Stomach (tissue), 4 donors: Measurements from ENCODE around the gene KLK13.

ENCODE experiments used
- EP300 ChIP-seq: sonication (generic); formaldehyde crosslinking; IDR thresholded peaks from one replicate; pipeline ENCODE4 v1.6.1; 2017; ENCODE audit warnings: antibody characterized with exemption
- POLR2A ChIP-seq, 4 donors: fragments of 450-650 bp; IDR thresholded peaks; one replicate each; pipeline ENCODE4 v1.6.1; 2016; ENCODE audit warnings: antibody characterized with exemption in 4 of 4, control low read depth in 2 of 4, mild to moderate bottlenecking in 1 of 4, moderate library complexity in 1 of 4
- POLR2AphosphoS5 ChIP-seq, 3 donors: sonication (generic); formaldehyde crosslinking; IDR thresholded peaks; one replicate each; pipeline ENCODE4 v1.6.1; 2016; ENCODE audit warnings: antibody characterized with exemption in 3 of 3
- TF ChIP-seq, protein P1 (sequence below), 7 experiments: fragments of 450-650 bp in 4 of 7; fragments of 200-600 bp in 3 of 7; sonication (generic) in 3 of 7; IDR thresholded peaks; one replicate each; pipeline ENCODE4 v1.5.1; 2016 to 2019; ENCODE audit warnings: antibody characterized with exemption in 7 of 7, control low read depth in 2 of 7, mild to moderate bottlenecking in 1 of 7

DNA sequence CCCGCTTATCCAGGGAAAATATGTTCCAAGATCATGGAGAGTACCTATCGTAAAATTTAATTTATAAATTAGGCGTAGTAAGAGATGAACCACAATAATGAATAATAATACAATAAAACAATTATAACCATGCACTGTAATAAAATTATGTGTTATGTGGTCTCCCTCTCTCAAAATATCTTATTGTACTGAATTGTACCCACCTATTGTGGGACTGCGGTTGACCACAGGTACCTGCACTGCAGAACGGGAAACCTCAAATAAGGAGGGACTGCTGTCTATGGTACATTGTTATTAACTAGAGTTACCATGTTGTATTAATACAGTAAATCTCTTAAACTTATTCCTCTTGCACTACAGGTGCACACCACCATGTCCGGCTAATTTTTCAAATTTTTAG lies 24.7 kb downstream of the KLK13 start:
- TF ChIP-seq POLR2A (IDR thresholded peaks at IDR 0.05) (no peak), POLR2AphosphoS5 (IDR thresholded peaks at IDR 0.05) (no peak), EP300 (no peak)
- TF ChIP-seq, protein P1, sequence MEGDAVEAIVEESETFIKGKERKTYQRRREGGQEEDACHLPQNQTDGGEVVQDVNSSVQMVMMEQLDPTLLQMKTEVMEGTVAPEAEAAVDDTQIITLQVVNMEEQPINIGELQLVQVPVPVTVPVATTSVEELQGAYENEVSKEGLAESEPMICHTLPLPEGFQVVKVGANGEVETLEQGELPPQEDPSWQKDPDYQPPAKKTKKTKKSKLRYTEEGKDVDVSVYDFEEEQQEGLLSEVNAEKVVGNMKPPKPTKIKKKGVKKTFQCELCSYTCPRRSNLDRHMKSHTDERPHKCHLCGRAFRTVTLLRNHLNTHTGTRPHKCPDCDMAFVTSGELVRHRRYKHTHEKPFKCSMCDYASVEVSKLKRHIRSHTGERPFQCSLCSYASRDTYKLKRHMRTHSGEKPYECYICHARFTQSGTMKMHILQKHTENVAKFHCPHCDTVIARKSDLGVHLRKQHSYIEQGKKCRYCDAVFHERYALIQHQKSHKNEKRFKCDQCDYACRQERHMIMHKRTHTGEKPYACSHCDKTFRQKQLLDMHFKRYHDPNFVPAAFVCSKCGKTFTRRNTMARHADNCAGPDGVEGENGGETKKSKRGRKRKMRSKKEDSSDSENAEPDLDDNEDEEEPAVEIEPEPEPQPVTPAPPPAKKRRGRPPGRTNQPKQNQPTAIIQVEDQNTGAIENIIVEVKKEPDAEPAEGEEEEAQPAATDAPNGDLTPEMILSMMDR (IDR thresholded peaks at IDR 0.05) = no peak
